Hematopoietic multipotent progenitor cell treated with erythropoietin and hydrocortisone succinate and interleukin-3 and kit ligand, for 4 days (in vitro differentiated cells): ENCODE measurements around the gene GANC.

Experiments
- DNase-seq: peaks from one replicate; pipeline ENCODE4 v3.0.0-alpha.2; 2015

Gene GANC

GRCh38 chr15:42348083-42348482 lies 75.1 kb downstream of the GANC start:
- DNase-seq = no peak

GRCh38 chr15:42349186-42349585 lies 76.2 kb downstream of the GANC start:
- DNase-seq = no peak

GRCh38 chr15:42352401-42352800 lies 79.4 kb downstream of the GANC start:
- no peak for DNase-seq

- DNase-seq = no peak
These were observed 80.1 kb downstream of the GANC start for GRCh38 chr15:42353061-42353460.

GRCh38 chr15:42354824-42355223 lies 81.8 kb downstream of the GANC start:
- no peak for DNase-seq

GRCh38 chr15:42355291-42355690 lies 82.3 kb downstream of the GANC start:
- no peak for DNase-seq

GRCh38 chr15:42356851-42357250 lies 83.8 kb downstream of the GANC start:
- DNase-seq = no peak

- no peak for DNase-seq
These were observed 85.1 kb downstream of the GANC start for GRCh38 chr15:42358141-42358540.

- DNase-seq = no peak
These were observed 86.2 kb downstream of the GANC start, which contains the start of gene CAPN3 for GRCh38 chr15:42359249-42359648. TSS of gene CAPN3 (plus strand) at chr15:42359501. CDS start at chr15:42359806, 305 bp downstream.

GRCh38 chr15:42359985-42360384 lies 87.0 kb downstream of the GANC start:
- no peak for DNase-seq

GRCh38 chr15:42360535-42361112 lies 87.6 kb downstream of the GANC start:
- DNase-seq = no peak

- DNase-seq = no peak
These were observed 90.5 kb downstream of the GANC start for GRCh38 chr15:42363487-42363886.

- DNase-seq = no peak
These were observed 90.9 kb downstream of the GANC start for GRCh38 chr15:42363942-42364341.

- no peak for DNase-seq
These were observed 91.5 kb downstream of the GANC start for GRCh38 chr15:42364529-42364928.

GRCh38 chr15:42365921-42366550 lies 93.0 kb downstream of the GANC start:
- DNase-seq = no peak

GRCh38 chr15:42367041-42367440 lies 94.0 kb downstream of the GANC start:
- peak; percentile 31 for DNase-seq

GRCh38 chr15:42368096-42368495 lies 95.1 kb downstream of the GANC start:
- DNase-seq = no peak

- peak; percentile 72 for DNase-seq
These were observed 98.1 kb downstream of the GANC start for GRCh38 chr15:42371096-42371495.

GRCh38 chr15:42373274-42373673 lies 100.3 kb downstream of the GANC start:
- DNase-seq = peak; percentile 24

- no peak for DNase-seq
These were observed 100.9 kb downstream of the GANC start for GRCh38 chr15:42373936-42374335.

- no peak for DNase-seq
These were observed 101.8 kb downstream of the GANC start for GRCh38 chr15:42374810-42375209.

- no peak for DNase-seq
These were observed 102.3 kb downstream of the GANC start for GRCh38 chr15:42375252-42375651.

- peak; percentile 50 for DNase-seq
These were observed 102.9 kb downstream of the GANC start for GRCh38 chr15:42375941-42376340.

- no peak for DNase-seq
These were observed 105.0 kb downstream of the GANC start for GRCh38 chr15:42378011-42378410.

- DNase-seq = peak; percentile 68
These were observed 111.6 kb downstream of the GANC start for GRCh38 chr15:42384597-42384996.
